Measurements from ENCODE around the gene TSGA10IP.

The TSGA10IP gene

GRCh38 chr11:65918211-65919140 is 26.8 kb upstream of the TSGA10IP start, which contains the start of gene C11orf68:
Gene C11orf68, minus strand, starts transcription at chr11:65919062. Its CDS starts 31 bp downstream, at chr11:65919031.
- DNase-seq = no peak

- peak; percentile 96 for DNase-seq
These were observed 26.1 kb upstream of the TSGA10IP start, which contains the start of gene DRAP1 for GRCh38 chr11:65919141-65919572. Gene DRAP1, plus strand, starts transcription at chr11:65919426. Its CDS starts 76 bp downstream, at chr11:65919502.

- DNase-seq = no peak
These were observed 25.5 kb upstream of the TSGA10IP start for GRCh38 chr11:65919573-65920371.

GRCh38 chr11:65920372-65920802 is 24.9 kb upstream of the TSGA10IP start:
- no peak for DNase-seq

- no peak for DNase-seq
These were observed 24.2 kb upstream of the TSGA10IP start for GRCh38 chr11:65921033-65921555.

- DNase-seq = no peak
These were observed 23.4 kb upstream of the TSGA10IP start for GRCh38 chr11:65921876-65922275.

GRCh38 chr11:65922565-65922964 is 22.7 kb upstream of the TSGA10IP start:
- no peak for DNase-seq

GRCh38 chr11:65925397-65925796 is 19.9 kb upstream of the TSGA10IP start:
- DNase-seq = no peak

- no peak for DNase-seq
These were observed 17.3 kb upstream of the TSGA10IP start for GRCh38 chr11:65927904-65928397.

GRCh38 chr11:65928667-65929066 is 16.6 kb upstream of the TSGA10IP start:
- no peak for DNase-seq

- no peak for DNase-seq
These were observed 13.3 kb upstream of the TSGA10IP start for GRCh38 chr11:65931773-65932557.

GRCh38 chr11:65932558-65932919 is 12.7 kb upstream of the TSGA10IP start:
- no peak for DNase-seq

- no peak for DNase-seq
These were observed 11.3 kb upstream of the TSGA10IP start for GRCh38 chr11:65934014-65934413.

- no peak for DNase-seq
These were observed 7.5 kb upstream of the TSGA10IP start for GRCh38 chr11:65937766-65938165.

- no peak for DNase-seq
These were observed 3.5 kb upstream of the TSGA10IP start for GRCh38 chr11:65941720-65942310.

- no peak for DNase-seq
These were observed 2.7 kb upstream of the TSGA10IP start for GRCh38 chr11:65942531-65942930.

- DNase-seq = no peak
These were observed 1.1 kb upstream of the TSGA10IP start for GRCh38 chr11:65944191-65944590.

- no peak for DNase-seq
These were observed 513 bp upstream of the TSGA10IP start for GRCh38 chr11:65944767-65945166.

GRCh38 chr11:65945941-65946558 is 770 bp downstream of the TSGA10IP start:
- no peak for DNase-seq

GRCh38 chr11:65946655-65947054 is 1.4 kb downstream of the TSGA10IP start:
- no peak for DNase-seq

- DNase-seq = no peak
These were observed 1.9 kb downstream of the TSGA10IP start for GRCh38 chr11:65947133-65947532.
